Measurements from ENCODE around the gene TTF2.

TTF2 gene

GRCh38 chr1:117045644-117046043 lies 14.5 kb upstream of the TTF2 start:
- DNase-seq (ENCODE audit: low read depth in 2 of 2, low spot score in 1 of 2) = no peak

- no peak for DNase-seq (ENCODE audit: low read depth in 2 of 2, low spot score in 1 of 2)
Measured at GRCh38 chr1:117046781-117047180, 13.3 kb upstream of the TTF2 start.

- DNase-seq (ENCODE audit: low read depth in 2 of 2, low spot score in 1 of 2) = no peak
Measured at GRCh38 chr1:117047271-117047670, 12.9 kb upstream of the TTF2 start.

- DNase-seq (ENCODE audit: low read depth in 2 of 2, low spot score in 1 of 2) = no peak
Measured at GRCh38 chr1:117049857-117050256, 10.3 kb upstream of the TTF2 start.

DNA sequence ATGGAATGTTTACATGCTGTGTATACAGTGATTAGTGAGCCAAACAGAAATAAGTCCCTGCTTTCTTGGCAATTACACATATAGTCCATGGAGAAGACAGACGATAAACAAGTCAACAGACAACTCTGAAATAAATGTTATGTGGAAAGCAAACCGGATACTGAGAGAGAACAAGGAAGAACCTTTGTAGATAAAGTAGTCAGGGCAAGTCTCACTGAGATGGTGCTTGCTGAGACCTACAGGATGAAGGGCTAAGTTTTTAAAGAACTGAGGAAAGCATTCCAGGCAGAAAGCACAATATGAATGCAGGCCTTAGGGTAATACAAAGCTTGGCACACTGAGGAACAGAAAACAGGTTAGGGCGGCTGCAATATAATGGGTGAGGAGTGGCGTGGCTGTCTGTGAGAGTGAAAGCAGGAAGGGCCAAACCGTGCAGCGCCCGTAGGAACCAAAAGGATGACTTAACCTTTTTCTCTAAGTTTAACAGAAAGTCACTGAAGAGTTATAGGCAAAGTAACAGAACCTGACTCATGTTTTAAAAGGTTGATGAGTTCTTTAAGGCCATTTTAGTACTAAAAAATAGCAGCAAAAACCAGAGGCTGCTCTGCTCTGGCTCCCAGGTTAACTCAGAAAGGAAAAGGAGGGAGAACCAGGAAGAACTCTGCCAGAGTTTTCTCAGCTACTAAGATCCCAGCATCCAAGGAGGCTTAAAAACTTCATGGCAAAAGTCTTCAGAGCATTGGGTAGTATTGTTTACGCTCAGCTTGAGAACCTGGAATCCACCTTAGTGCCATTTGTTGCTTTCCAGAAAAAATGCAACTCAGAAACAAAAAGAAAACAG lies 8.7 kb upstream of the TTF2 start:
- DNase-seq (ENCODE audit: low read depth in 2 of 2, low spot score in 1 of 2) = no peak

GRCh38 chr1:117054068-117054467 lies 6.1 kb upstream of the TTF2 start:
- DNase-seq (ENCODE audit: low read depth in 2 of 2, low spot score in 1 of 2) = no peak

GRCh38 chr1:117058810-117059209 lies 1.3 kb upstream of the TTF2 start:
- no peak for DNase-seq (ENCODE audit: low read depth in 2 of 2, low spot score in 1 of 2)

DNA sequence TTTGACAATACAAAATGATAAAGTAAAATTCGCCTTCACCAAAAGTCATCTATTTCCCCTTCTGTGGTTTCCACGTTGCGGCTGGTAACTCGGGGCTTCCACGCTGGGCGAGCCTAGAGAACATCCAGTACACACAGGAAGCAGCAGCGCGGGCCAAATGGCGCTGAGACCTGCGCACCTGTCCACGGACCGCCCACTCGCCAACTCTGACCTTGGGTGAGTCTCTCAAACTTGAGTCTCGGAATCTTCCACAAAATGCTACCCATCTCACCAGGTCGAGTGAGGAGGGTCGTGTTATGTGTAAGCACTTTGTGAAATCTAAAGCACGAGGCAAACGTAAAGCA lies 820 bp upstream of the TTF2 start:
- peak; percentile 37 to 40 for DNase-seq (ENCODE audit: low read depth in 2 of 2, low spot score in 1 of 2)

DNA sequence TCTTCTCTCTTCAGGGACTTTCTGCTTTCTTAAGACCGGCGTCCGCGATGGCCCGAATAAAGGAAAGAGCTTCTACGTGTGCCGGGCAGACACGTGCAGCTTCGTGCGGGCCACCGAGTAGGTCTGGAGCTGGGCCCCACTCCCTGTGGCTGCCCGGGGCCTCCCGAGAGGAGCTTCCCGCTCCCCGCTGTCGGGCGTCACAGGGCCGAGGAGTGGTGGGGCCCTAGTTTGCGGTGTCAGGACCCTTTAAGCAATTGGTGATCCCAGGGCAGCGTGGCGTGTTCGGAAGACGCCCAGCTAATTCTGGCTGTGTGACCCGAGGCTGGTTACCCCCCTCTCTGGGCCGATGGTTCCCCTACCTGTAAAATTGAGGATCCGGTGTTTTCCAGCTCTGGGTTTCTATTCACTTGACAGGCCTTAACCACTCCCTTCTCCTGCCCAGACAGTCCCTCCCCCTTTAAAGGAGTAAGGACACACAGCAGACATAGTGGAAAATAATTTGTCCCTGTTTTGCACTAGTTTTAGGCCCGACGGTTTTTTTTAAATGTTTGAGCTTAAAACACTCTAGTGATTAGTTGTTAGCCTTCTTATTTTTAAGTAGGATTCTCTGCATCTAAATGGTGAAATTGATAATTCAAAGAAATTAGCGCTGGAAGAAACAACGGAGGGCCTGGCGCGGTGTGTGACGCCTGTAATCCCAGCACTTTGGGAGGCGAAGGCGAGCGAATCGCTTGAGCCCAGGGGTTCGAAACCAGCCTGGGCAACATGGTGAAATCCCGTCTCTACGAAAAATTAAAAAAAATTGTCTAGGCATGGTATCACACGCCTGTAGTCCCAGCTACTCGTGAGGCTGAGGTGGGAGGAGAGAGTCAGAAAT lies 553 bp downstream of the TTF2 start:
- no peak for DNase-seq (ENCODE audit: low read depth in 2 of 2, low spot score in 1 of 2)

DNA sequence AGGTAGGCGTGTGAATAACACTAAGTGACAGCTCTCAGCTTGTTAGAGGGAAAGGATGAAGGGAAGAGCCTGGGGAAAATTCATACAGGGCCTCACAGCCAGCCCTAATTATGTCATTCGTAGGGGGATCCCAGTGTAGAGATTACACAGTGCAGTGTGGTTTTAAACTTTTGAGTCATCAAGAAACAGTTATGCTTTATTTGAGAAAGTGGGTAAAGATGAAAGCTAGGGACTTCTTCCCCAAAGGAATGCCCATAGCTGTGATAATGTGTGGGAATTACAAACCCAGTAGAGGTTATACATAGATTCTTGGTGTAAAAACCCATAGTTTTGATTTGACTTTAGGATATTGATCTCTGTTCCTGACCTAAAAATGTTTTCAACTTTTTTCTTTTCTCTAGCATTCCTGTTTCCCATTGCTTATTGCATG lies 1.9 kb downstream of the TTF2 start:
- no peak for DNase-seq (ENCODE audit: low read depth in 2 of 2, low spot score in 1 of 2)

- no peak for DNase-seq (ENCODE audit: low read depth in 2 of 2, low spot score in 1 of 2)
Measured at GRCh38 chr1:117066367-117066766, 6.2 kb downstream of the TTF2 start.

- peak in 1 of 2 donors; percentile 13 for DNase-seq (ENCODE audit: low read depth in 2 of 2, low spot score in 1 of 2)
Measured at GRCh38 chr1:117067533-117068370, 7.6 kb downstream of the TTF2 start.

GRCh38 chr1:117068580-117068979 lies 8.5 kb downstream of the TTF2 start:
- no peak for DNase-seq (ENCODE audit: low read depth in 2 of 2, low spot score in 1 of 2)

GRCh38 chr1:117069220-117069844 lies 9.2 kb downstream of the TTF2 start:
- DNase-seq (ENCODE audit: low read depth in 2 of 2, low spot score in 1 of 2) = no peak

DNA sequence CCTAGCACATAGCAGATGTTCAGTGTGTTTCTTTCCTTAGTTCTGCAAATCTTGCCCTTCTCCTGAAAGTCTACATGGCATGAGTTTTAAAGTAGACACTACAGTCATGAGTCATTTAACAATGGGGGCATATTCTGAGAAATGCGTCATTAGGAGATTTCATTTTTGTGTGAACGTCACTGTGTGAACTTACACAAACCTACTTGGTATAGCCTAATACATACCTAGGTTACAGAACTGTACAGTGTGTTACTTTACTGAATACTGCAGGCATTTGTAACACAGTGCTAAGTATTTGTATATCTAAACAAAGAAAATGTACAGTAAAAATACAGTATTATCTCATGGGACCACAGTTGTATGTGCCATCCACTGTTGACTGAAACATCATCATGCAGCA lies 10.0 kb downstream of the TTF2 start:
- DNase-seq (ENCODE audit: low read depth in 2 of 2, low spot score in 1 of 2) = no peak

DNA sequence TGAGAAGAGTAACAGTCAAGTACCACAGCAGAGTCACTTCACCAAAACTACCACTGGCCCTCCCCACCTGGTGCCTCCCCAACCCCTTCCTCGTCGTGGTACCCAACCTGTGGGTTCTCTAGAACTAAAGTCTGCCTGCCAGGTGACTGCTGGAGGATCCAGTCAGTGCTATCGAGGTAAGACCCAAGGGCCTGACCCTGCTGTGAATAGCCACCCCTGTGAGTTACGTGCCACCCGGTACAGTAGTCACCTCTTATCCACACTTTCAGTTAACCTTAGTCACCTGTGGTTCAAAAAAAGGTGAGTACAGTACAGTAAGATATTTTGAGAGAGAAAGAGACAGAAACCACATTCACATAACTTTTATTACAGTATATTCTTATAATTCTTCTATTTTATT lies 16.5 kb downstream of the TTF2 start:
- DNase-seq (ENCODE audit: low read depth in 2 of 2, low spot score in 1 of 2) = no peak

GRCh38 chr1:117077267-117077666 lies 17.1 kb downstream of the TTF2 start:
- no peak for DNase-seq (ENCODE audit: low read depth in 2 of 2, low spot score in 1 of 2)

DNA sequence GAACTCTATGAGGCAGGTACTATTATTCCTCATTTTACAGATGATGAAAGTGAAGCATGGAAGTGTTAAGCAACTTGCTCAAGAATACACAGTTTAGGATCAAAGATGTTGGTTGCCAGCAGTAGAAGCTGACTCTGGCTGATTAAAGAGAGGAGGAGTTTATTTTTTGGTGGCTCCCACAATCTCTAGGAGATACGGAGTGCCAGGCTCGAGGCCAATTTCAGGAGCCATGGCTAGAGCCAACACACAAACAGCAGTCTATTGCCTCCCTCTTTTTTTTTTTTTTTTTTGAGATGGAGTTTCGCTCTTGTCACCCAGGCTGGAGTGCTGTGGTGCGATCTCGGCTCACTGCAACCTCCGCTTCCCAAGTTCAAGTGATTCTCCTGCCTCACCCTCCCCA lies 19.6 kb downstream of the TTF2 start:
- no peak for DNase-seq (ENCODE audit: low read depth in 2 of 2, low spot score in 1 of 2)

GRCh38 chr1:117084231-117084630 lies 24.1 kb downstream of the TTF2 start:
- no peak for DNase-seq (ENCODE audit: low read depth in 2 of 2, low spot score in 1 of 2)

DNA sequence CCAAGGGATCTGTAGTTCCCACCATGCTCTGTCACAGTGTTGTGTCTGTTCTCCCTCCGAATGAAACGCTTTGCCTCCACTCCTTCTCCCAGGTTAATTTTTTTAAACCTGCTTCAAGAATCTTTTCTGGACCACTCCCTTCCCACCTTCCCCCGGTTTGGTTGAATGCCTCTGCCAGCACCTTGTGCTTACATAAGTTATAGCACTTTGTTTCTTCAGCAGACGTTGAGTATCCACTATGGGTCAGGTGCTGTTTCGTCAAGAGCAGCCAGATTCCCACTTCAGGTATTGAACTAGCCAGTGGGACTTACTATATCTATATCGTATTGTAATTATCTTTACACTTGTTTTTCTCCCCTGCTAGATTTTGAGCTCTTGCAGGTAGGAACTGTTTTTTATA lies 27.6 kb downstream of the TTF2 start:
- no peak for DNase-seq (ENCODE audit: low read depth in 2 of 2, low spot score in 1 of 2)

- DNase-seq (ENCODE audit: low read depth in 2 of 2, low spot score in 1 of 2) = no peak
Measured at GRCh38 chr1:117089996-117090395, 29.9 kb downstream of the TTF2 start.
